ENCODE data around the gene FREY1. TPM values are rescaled to one million over a fixed set of nuclear protein-coding genes. Genes with fewer than 3 reads are reported as not detected.
"Not testable (repeated sequence)": the region's sequence is repeated elsewhere in the genome, so short reads cannot be mapped to it uniquely, and the experiment has no call there.

FREY1 gene
- total RNA-seq, 1 donor from 2014 or later: 0.53 TPM

GRCh38 chr11:45910623-45911022, 3.6 kb upstream of the FREY1 start:
- DNase-seq (no peak), ATAC-seq (no peak)
- Histone ChIP-seq H3K36me3 (peaks cover 67% of the 10 kb centered on the region), H3K9me3 (no peaks in the 10 kb centered on the region), H3K27ac (no peak overlapping the region), H3K4me1 (no peaks in the 10 kb centered on the region), H3K4me3 (no peak overlapping the region), H3K27me3 (ENCODE audit: low read depth) (no peaks in the 10 kb centered on the region)
- intact Hi-C loops (cut with DNase I): no loop called here
- TF ChIP-seq, protein P1, sequence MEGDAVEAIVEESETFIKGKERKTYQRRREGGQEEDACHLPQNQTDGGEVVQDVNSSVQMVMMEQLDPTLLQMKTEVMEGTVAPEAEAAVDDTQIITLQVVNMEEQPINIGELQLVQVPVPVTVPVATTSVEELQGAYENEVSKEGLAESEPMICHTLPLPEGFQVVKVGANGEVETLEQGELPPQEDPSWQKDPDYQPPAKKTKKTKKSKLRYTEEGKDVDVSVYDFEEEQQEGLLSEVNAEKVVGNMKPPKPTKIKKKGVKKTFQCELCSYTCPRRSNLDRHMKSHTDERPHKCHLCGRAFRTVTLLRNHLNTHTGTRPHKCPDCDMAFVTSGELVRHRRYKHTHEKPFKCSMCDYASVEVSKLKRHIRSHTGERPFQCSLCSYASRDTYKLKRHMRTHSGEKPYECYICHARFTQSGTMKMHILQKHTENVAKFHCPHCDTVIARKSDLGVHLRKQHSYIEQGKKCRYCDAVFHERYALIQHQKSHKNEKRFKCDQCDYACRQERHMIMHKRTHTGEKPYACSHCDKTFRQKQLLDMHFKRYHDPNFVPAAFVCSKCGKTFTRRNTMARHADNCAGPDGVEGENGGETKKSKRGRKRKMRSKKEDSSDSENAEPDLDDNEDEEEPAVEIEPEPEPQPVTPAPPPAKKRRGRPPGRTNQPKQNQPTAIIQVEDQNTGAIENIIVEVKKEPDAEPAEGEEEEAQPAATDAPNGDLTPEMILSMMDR (IDR thresholded peaks at IDR 0.05): no peak

DNA sequence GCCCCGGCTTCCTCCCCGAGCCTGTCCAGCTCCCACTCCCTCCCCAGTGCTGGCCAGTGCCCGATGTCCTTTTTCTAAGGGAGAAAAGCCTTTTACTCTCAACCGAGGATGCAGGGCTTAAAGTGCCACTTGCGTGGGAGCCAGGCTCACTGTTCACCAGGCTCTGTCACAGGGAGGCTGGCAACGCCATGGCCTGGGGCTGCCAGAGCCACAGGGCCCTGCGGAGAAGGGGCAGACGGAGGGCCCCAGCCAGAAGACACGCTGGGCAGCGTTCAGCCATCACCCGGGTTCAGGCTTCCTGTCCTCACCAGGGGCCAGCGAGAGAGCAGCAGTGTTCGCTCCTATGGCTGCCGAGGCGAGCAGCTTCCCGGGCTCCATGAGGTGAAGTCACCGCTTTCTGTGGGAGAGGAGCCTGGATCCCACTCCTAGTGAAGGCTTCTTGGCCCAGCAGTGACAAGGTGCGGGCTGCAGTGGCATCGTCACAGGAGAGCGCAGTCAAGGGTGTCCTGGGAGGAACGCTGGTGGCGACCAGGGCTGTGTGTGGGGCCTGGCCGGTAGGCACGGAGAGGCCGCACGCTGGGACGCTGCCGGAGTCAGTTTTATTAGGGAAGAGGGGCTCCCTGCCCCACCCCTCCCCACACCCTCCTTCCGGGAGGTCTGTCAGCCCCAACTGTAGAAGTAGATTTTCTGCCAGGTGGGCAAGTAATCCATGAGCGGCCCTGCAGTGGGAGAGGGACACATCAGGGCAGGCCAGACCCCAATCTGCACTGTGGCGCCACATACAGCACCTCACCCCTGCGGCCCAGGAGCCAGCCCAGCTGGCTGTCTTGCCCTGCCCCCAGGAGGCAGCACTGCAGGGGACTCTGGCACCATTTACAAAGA, 2.8 kb upstream of the FREY1 start:
- H3K9me3 ChIP-seq: no peaks in the 10 kb centered on the region
- H3K36me3 ChIP-seq: peaks cover 60% of the 10 kb centered on the region
- no peak overlapping the region for H3K27ac ChIP-seq
- TF ChIP-seq, protein P1 (IDR thresholded peaks at IDR 0.05): no peak
- no peaks in the 10 kb centered on the region for H3K4me1 ChIP-seq
- no peak for DNase-seq
- ATAC-seq: no peak
- no peak overlapping the region for H3K4me3 ChIP-seq
- intact Hi-C loops (cut with DNase I): no loop called here
- no peaks in the 10 kb centered on the region for H3K27me3 ChIP-seq (ENCODE audit: low read depth)

GRCh38 chr11:45907911-45908370, 870 bp upstream of the FREY1 start:
- Histone ChIP-seq H3K4me1 (no peaks in the 10 kb centered on the region), H3K4me3 (no peak overlapping the region), H3K27ac (no peak overlapping the region), H3K9me3 (no peaks in the 10 kb centered on the region), H3K36me3 (peaks cover 41% of the 10 kb centered on the region), H3K27me3 (ENCODE audit: low read depth) (no peaks in the 10 kb centered on the region)
- no peak for ATAC-seq
- TF ChIP-seq, protein P1 (IDR thresholded peaks at IDR 0.05): no peak
- intact Hi-C loops (cut with DNase I): no loop called here
- DNase-seq: no peak

DNA sequence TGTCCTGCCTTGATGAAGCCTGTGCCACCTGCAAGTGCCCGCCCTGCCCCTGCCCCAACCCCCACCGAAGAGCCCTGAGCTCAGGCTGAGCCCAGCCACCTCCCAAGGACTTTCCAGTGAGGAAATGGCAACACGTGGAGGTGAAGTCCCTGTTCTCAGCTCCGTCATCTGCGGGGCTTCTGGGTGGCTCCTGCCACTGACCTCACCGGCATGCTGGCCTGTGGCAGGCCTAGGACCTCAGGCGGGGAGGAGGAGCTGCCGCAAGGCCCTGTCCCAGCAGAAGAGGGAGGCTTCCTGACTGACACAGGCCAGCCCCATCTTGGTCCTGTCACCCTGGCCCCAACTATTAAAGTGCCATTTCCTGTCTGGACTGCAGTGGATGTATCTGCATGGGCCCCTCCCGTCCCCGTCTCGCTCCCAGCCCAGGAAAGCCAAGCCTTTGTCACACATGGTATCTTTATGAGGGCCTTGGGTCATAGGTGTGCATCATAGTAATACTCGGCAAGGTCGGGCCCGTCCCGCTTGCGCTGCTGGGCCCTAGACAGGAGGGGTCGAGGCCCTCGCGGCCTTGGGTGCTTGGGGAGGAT, 882 bp downstream of the FREY1 start:
- Histone ChIP-seq H3K27ac (no peak overlapping the region), H3K36me3 (peaks cover 23% of the 10 kb centered on the region), H3K4me3 (no peak overlapping the region), H3K27me3 (ENCODE audit: low read depth) (no peaks in the 10 kb centered on the region), H3K4me1 (no peaks in the 10 kb centered on the region), H3K9me3 (no peaks in the 10 kb centered on the region)
- TF ChIP-seq, protein P1 (IDR thresholded peaks at IDR 0.05): no peak
- ATAC-seq (no peak), DNase-seq (no peak)
- intact Hi-C loops (cut with DNase I): no loop called here

GRCh38 chr11:45905576-45905975, 1.5 kb downstream of the FREY1 start:
- H3K4me1 ChIP-seq; ATAC-seq; H3K4me3 ChIP-seq; H3K27me3 ChIP-seq (ENCODE audit: low read depth); intact Hi-C loops (cut with DNase I); H3K9me3 ChIP-seq; DNase-seq; H3K27ac ChIP-seq: not testable (repeated sequence)
- H3K36me3 ChIP-seq: peaks cover 17% of the 10 kb centered on the region

DNA sequence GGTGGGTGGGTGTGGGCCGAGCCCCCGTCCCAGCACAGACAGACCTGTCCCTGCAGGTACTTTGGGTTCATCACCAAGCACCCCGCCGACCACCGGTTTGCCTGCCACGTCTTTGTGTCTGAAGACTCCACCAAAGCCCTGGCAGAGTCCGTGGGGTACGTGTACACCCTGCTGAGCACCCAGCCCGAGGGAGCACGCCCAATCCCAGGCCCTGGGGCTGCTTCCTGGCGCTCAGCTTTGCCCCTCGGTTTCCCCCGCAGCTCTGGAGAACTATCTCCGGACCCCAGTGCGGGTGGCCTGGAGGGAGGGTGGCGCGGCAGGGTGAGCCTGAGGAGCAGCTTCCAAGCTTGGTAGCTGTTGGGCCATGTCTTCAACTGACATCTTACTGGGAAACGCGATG, 2.0 kb downstream of the FREY1 start:
- TF ChIP-seq, protein P1 (IDR thresholded peaks at IDR 0.05): no peak
- intact Hi-C loops (cut with DNase I): no loop called here
- peaks cover 9% of the 10 kb centered on the region for H3K4me1 ChIP-seq
- H3K36me3 ChIP-seq: peaks cover 12% of the 10 kb centered on the region
- DNase-seq: no peak
- H3K9me3 ChIP-seq: no peaks in the 10 kb centered on the region
- H3K27ac ChIP-seq: no peak overlapping the region
- H3K4me3 ChIP-seq: no peak overlapping the region
- ATAC-seq: no peak
- peaks cover 10% of the 10 kb centered on the region for H3K27me3 ChIP-seq (ENCODE audit: low read depth)

Measured in lower lobe of right lung (tissue), 2 donors.